Stomach smooth muscle (tissue), 2 donors: ENCODE data around the gene FADS6.

ENCODE experiments used
- H3K27ac ChIP-seq: one replicate; pipeline ENCODE4 v1.7.0; 2013; ENCODE audit warnings: mild to moderate bottlenecking, low read length, inconsistent platforms
- H3K27me3 ChIP-seq, 2 donors: one replicate each; pipeline ENCODE4 v1.7.0; 2013; ENCODE audit warnings: low read length in 2 of 2; ENCODE audit not compliant: insufficient read depth in 2 of 2, control insufficient read depth in 1 of 2
- H3K36me3 ChIP-seq, 2 donors: one replicate each; pipeline ENCODE4 v1.7.0; 2013; ENCODE audit warnings: low read length in 2 of 2; ENCODE audit not compliant: control insufficient read depth in 2 of 2, insufficient read depth in 2 of 2
- H3K4me1 ChIP-seq: one replicate; pipeline ENCODE4 v1.7.0; 2013; ENCODE audit warnings: low read length; ENCODE audit not compliant: control insufficient read depth, insufficient read depth
- H3K4me3 ChIP-seq, 2 donors: one replicate each; pipeline ENCODE4 v1.7.0; 2013; ENCODE audit warnings: low read length in 2 of 2
- H3K9ac ChIP-seq, 2 donors: one replicate each; pipeline ENCODE4 v1.7.0; 2013; ENCODE audit warnings: low read length in 2 of 2, mild to moderate bottlenecking in 1 of 2
- H3K9me3 ChIP-seq, 2 donors: one replicate each; pipeline ENCODE4 v1.7.0; 2013; ENCODE audit warnings: low read length in 2 of 2; ENCODE audit not compliant: control insufficient read depth in 2 of 2
- donor health status: healthy.
- donor health status: Pancreatic carcinoma.

FADS6 gene

GRCh38 chr17:74903671-74904070 is 10.2 kb upstream of the FADS6 start:
- Histone ChIP-seq H3K9me3 (no peaks in the 10 kb centered on the region), H3K36me3 (no peaks in the 10 kb centered on the region), H3K4me1 (no peaks in the 10 kb centered on the region), H3K27me3 (peaks cover 6 to 19% of the 10 kb centered on the region in 2 donors), H3K4me3 (no peak overlapping the region), H3K27ac (no peak overlapping the region), H3K9ac (no peak overlapping the region)

GRCh38 chr17:74903034-74903433 is 9.6 kb upstream of the FADS6 start:
- no peaks in the 10 kb centered on the region for H3K9me3 ChIP-seq
- H3K27ac ChIP-seq = no peak overlapping the region
- H3K36me3 ChIP-seq = no peaks in the 10 kb centered on the region
- H3K4me1 ChIP-seq = no peaks in the 10 kb centered on the region
- no peak overlapping the region for H3K4me3 ChIP-seq
- H3K27me3 ChIP-seq = peaks cover 6 to 19% of the 10 kb centered on the region in 2 donors
- no peak overlapping the region for H3K9ac ChIP-seq

GRCh38 chr17:74901353-74902135 is 8.1 kb upstream of the FADS6 start:
- Histone ChIP-seq H3K27me3 (peaks cover 6 to 19% of the 10 kb centered on the region in 2 donors), H3K4me1 (no peaks in the 10 kb centered on the region), H3K9ac (no peak overlapping the region), H3K36me3 (no peaks in the 10 kb centered on the region), H3K27ac (no peak overlapping the region), H3K4me3 (no peak overlapping the region), H3K9me3 (no peaks in the 10 kb centered on the region)

- Histone ChIP-seq H3K4me3 (no peak overlapping the region), H3K4me1 (no peaks in the 10 kb centered on the region), H3K9ac (no peak overlapping the region), H3K36me3 (no peaks in the 10 kb centered on the region), H3K27ac (no peak overlapping the region), H3K27me3 (peaks cover 13 to 20% of the 10 kb centered on the region in 2 donors), H3K9me3 (no peaks in the 10 kb centered on the region)
Measured at GRCh38 chr17:74900208-74900607, 6.8 kb upstream of the FADS6 start.

GRCh38 chr17:74898376-74898946 is 5.0 kb upstream of the FADS6 start:
- H3K4me3 ChIP-seq = no peak overlapping the region
- peaks cover 6% of the 10 kb centered on the region for H3K4me1 ChIP-seq
- no peak overlapping the region for H3K27ac ChIP-seq
- peaks cover 20 to 21% of the 10 kb centered on the region in 2 donors for H3K27me3 ChIP-seq
- no peak overlapping the region for H3K9ac ChIP-seq
- H3K36me3 ChIP-seq = no peaks in the 10 kb centered on the region
- no peaks in the 10 kb centered on the region for H3K9me3 ChIP-seq

- H3K27ac ChIP-seq = no peak overlapping the region
- no peaks in the 10 kb centered on the region for H3K36me3 ChIP-seq
- no peaks in the 10 kb centered on the region for H3K9me3 ChIP-seq
- peaks cover 10% of the 10 kb centered on the region for H3K4me1 ChIP-seq
- H3K27me3 ChIP-seq = peaks cover 25 to 41% of the 10 kb centered on the region in 2 donors
- no peak overlapping the region for H3K9ac ChIP-seq
- H3K4me3 ChIP-seq = peak overlapping the region in 1 of 2 donors; percentile 65
Measured at GRCh38 chr17:74893936-74894671, 671 bp upstream of the FADS6 start.

GRCh38 chr17:74892013-74892841 is 1.2 kb downstream of the FADS6 start:
- H3K9me3 ChIP-seq = no peaks in the 10 kb centered on the region
- peaks cover 27 to 41% of the 10 kb centered on the region in 2 donors for H3K27me3 ChIP-seq
- H3K27ac ChIP-seq = no peak overlapping the region
- H3K4me3 ChIP-seq = no peak overlapping the region
- peaks cover 10% of the 10 kb centered on the region for H3K4me1 ChIP-seq
- H3K36me3 ChIP-seq = no peaks in the 10 kb centered on the region
- H3K9ac ChIP-seq = no peak overlapping the region

- Histone ChIP-seq H3K9me3 (no peaks in the 10 kb centered on the region), H3K4me1 (peaks cover 10% of the 10 kb centered on the region), H3K9ac (no peak overlapping the region), H3K27ac (no peak overlapping the region), H3K36me3 (no peaks in the 10 kb centered on the region), H3K27me3 (peaks cover 27 to 34% of the 10 kb centered on the region in 2 donors), H3K4me3 (no peak overlapping the region)
Measured at GRCh38 chr17:74890554-74890953, 2.9 kb downstream of the FADS6 start.

- Histone ChIP-seq H3K36me3 (no peaks in the 10 kb centered on the region), H3K4me1 (peaks cover 4% of the 10 kb centered on the region), H3K27ac (no peak overlapping the region), H3K27me3 (peaks cover 21 to 23% of the 10 kb centered on the region in 2 donors), H3K9ac (no peak overlapping the region), H3K4me3 (no peak overlapping the region), H3K9me3 (no peaks in the 10 kb centered on the region)
Measured at GRCh38 chr17:74888469-74888868, 5.0 kb downstream of the FADS6 start.

- H3K9ac ChIP-seq = no peak overlapping the region
- H3K36me3 ChIP-seq = no peaks in the 10 kb centered on the region
- no peak overlapping the region for H3K27ac ChIP-seq
- H3K9me3 ChIP-seq = no peaks in the 10 kb centered on the region
- no peaks in the 10 kb centered on the region for H3K4me1 ChIP-seq
- no peak overlapping the region for H3K4me3 ChIP-seq
- peaks cover 0 to 17% of the 10 kb centered on the region in 2 donors for H3K27me3 ChIP-seq
Measured at GRCh38 chr17:74883241-74883745, 10.1 kb downstream of the FADS6 start.
